ENCODE data around the gene ZC3H18.

GRCh38 chr16:88616736-88617135, 46.5 kb downstream of the ZC3H18 start:
- TF ChIP-seq ZFP3 (CRISPR knock-in tag; IDR thresholded peaks at IDR 0.05), result no peak
- TF ChIP-seq PATZ1 (CRISPR knock-in tag; IDR thresholded peaks at IDR 0.05; ENCODE audit: borderline replicate concordance), result no peak

All from SK-N-SH treated with all-trans-retinoic acid at 6 μM for 48 hours (cell line).